Subcutaneous abdominal adipose tissue (tissue), 5 donors: ENCODE data around the gene TMEM217.

Experiments
- H3K27ac ChIP-seq: one replicate; pipeline ENCODE4 v1.7.0; 2013; ENCODE audit warnings: low read depth, mild to moderate bottlenecking, inconsistent platforms, low read length, moderate library complexity
- H3K27me3 ChIP-seq, 5 donors: one replicate each; pipeline ENCODE4 v1.7.0; 2013; ENCODE audit warnings: low read length in 5 of 5, inconsistent platforms in 1 of 5; ENCODE audit not compliant: control insufficient read depth in 5 of 5, insufficient read depth in 4 of 5
- H3K36me3 ChIP-seq, 5 donors: one replicate each; pipeline ENCODE4 v1.7.0; 2013; ENCODE audit warnings: low read length in 5 of 5; ENCODE audit not compliant: control insufficient read depth in 5 of 5, insufficient read depth in 5 of 5
- H3K4me1 ChIP-seq, 5 donors: one replicate each; pipeline ENCODE4 v1.7.0; 2013; ENCODE audit warnings: low read length in 5 of 5, mild to moderate bottlenecking in 3 of 5, moderate library complexity in 1 of 5; ENCODE audit not compliant: control insufficient read depth in 5 of 5, insufficient read depth in 5 of 5
- H3K4me3 ChIP-seq, 5 donors: one replicate each; pipeline ENCODE4 v1.7.0; 2013; ENCODE audit warnings: low read length in 5 of 5, low read depth in 1 of 5
- H3K9ac ChIP-seq, 5 donors: one replicate each; pipeline ENCODE4 v1.7.0; 2013; ENCODE audit warnings: low read length in 5 of 5, mild to moderate bottlenecking in 4 of 5, moderate library complexity in 3 of 5
- H3K9me3 ChIP-seq, 5 donors: one replicate each; pipeline ENCODE4 v1.7.0; 2013; ENCODE audit warnings: low read length in 5 of 5; ENCODE audit not compliant: control insufficient read depth in 5 of 5
- donor health status: healthy.
- donor health status: healthy.
- donor health status: healthy.
- donor health status: healthy.
- donor health status: healthy.

Gene TMEM217

GRCh38 chr6:37282371-37282770, 24.4 kb upstream of the TMEM217 start:
- no peak overlapping the region for H3K27ac ChIP-seq
- H3K9ac ChIP-seq = no peak overlapping the region
- no peak overlapping the region for H3K4me3 ChIP-seq
- no peaks in the 10 kb centered on the region for H3K9me3 ChIP-seq
- no peaks in the 10 kb centered on the region for H3K27me3 ChIP-seq
- H3K36me3 ChIP-seq = peaks cover 9 to 51% (median 36%) of the 10 kb centered on the region in 5 donors
- H3K4me1 ChIP-seq = peaks cover 3 to 27% (median 23%) of the 10 kb centered on the region in 5 donors

- no peaks in the 10 kb centered on the region for H3K27me3 ChIP-seq
- H3K9me3 ChIP-seq = no peaks in the 10 kb centered on the region
- H3K27ac ChIP-seq = no peak overlapping the region
- peaks cover 3 to 27% (median 23%) of the 10 kb centered on the region in 5 donors for H3K4me1 ChIP-seq
- no peak overlapping the region for H3K9ac ChIP-seq
- H3K4me3 ChIP-seq = no peak overlapping the region
- peaks cover 3 to 42% (median 27%) of the 10 kb centered on the region in 5 donors for H3K36me3 ChIP-seq
Observed at GRCh38 chr6:37280162-37280887, 22.4 kb upstream of the TMEM217 start.

GRCh38 chr6:37279366-37280134, 21.6 kb upstream of the TMEM217 start:
- H3K36me3 ChIP-seq = peaks cover 3 to 37% (median 21%) of the 10 kb centered on the region in 5 donors
- no peaks in the 10 kb centered on the region for H3K27me3 ChIP-seq
- peak overlapping the region in 1 of 5 donors; percentile 22 for H3K9ac ChIP-seq
- H3K27ac ChIP-seq = no peak overlapping the region
- H3K4me1 ChIP-seq = peaks cover 3 to 24% (median 20%) of the 10 kb centered on the region in 5 donors
- H3K9me3 ChIP-seq = no peaks in the 10 kb centered on the region
- no peak overlapping the region for H3K4me3 ChIP-seq

- Histone ChIP-seq H3K9me3 (no peaks in the 10 kb centered on the region), H3K9ac (no peak overlapping the region), H3K27me3 (no peaks in the 10 kb centered on the region), H3K27ac (no peak overlapping the region), H3K4me3 (no peak overlapping the region), H3K4me1 (peaks cover 0 to 10% (median 6%) of the 10 kb centered on the region in 5 donors), H3K36me3 (peaks cover 3 to 19% (median 7%) of the 10 kb centered on the region in 5 donors)
Observed at GRCh38 chr6:37277001-37277409, 19.1 kb upstream of the TMEM217 start.

GRCh38 chr6:37275350-37275749, 17.4 kb upstream of the TMEM217 start:
- Histone ChIP-seq H3K4me3 (no peak overlapping the region), H3K4me1 (peaks cover 0 to 10% (median 6%) of the 10 kb centered on the region in 5 donors), H3K27me3 (no peaks in the 10 kb centered on the region), H3K36me3 (peaks cover 3 to 17% (median 4%) of the 10 kb centered on the region in 5 donors), H3K9ac (no peak overlapping the region), H3K27ac (no peak overlapping the region), H3K9me3 (no peaks in the 10 kb centered on the region)

- H3K4me1 ChIP-seq = no peaks in the 10 kb centered on the region
- H3K36me3 ChIP-seq = peaks cover 0 to 19% (median 4%) of the 10 kb centered on the region in 5 donors
- H3K9me3 ChIP-seq = no peaks in the 10 kb centered on the region
- H3K4me3 ChIP-seq = no peak overlapping the region
- H3K27me3 ChIP-seq = no peaks in the 10 kb centered on the region
- H3K9ac ChIP-seq = no peak overlapping the region
- H3K27ac ChIP-seq = no peak overlapping the region
Observed at GRCh38 chr6:37273690-37274089, 15.7 kb upstream of the TMEM217 start.

GRCh38 chr6:37272834-37273566, 15.1 kb upstream of the TMEM217 start:
- Histone ChIP-seq H3K4me1 (no peaks in the 10 kb centered on the region), H3K36me3 (peaks cover 0 to 19% (median 4%) of the 10 kb centered on the region in 5 donors), H3K27ac (no peak overlapping the region), H3K9me3 (no peaks in the 10 kb centered on the region), H3K27me3 (no peaks in the 10 kb centered on the region), H3K9ac (no peak overlapping the region), H3K4me3 (no peak overlapping the region)

- Histone ChIP-seq H3K36me3 (peaks cover 0 to 19% (median 4%) of the 10 kb centered on the region in 5 donors), H3K9ac (no peak overlapping the region), H3K4me3 (no peak overlapping the region), H3K27ac (no peak overlapping the region), H3K27me3 (no peaks in the 10 kb centered on the region), H3K4me1 (peaks cover 0 to 2% (median 0%) of the 10 kb centered on the region in 5 donors), H3K9me3 (no peaks in the 10 kb centered on the region)
Observed at GRCh38 chr6:37269105-37269504, 11.2 kb upstream of the TMEM217 start.

- no peak overlapping the region for H3K27ac ChIP-seq
Observed at GRCh38 chr6:37265860-37266259, 7.9 kb upstream of the TMEM217 start.

More at GRCh38 chr6:37265860-37266259, 7.9 kb upstream of the TMEM217 start:
- no peak overlapping the region for H3K9ac ChIP-seq
- no peak overlapping the region for H3K4me3 ChIP-seq
- no peaks in the 10 kb centered on the region for H3K27me3 ChIP-seq
- H3K4me1 ChIP-seq = peaks cover 0 to 2% (median 0%) of the 10 kb centered on the region in 5 donors
- H3K9me3 ChIP-seq = no peaks in the 10 kb centered on the region
- H3K36me3 ChIP-seq = peaks cover 0 to 13% (median 0%) of the 10 kb centered on the region in 5 donors
